H1 (cell line): Measurements from ENCODE around the gene NUMB. TPM values are rescaled to one million over a fixed set of nuclear protein-coding genes. Genes with fewer than 3 reads are reported as not detected.

Experiments used
- POU5F1 ChIP-seq: IDR thresholded peaks from 2 replicates; pipeline ENCODE4 v1.6.1; 2011; ENCODE audit warnings: low read depth, mild to moderate bottlenecking, low read length, moderate library complexity
- polyA plus RNA-seq, 7 experiments: library from polyadenylated mRNA; depleted of rRNA in 3 of 7; stranded (reverse) in 5 of 7; unstranded in 2 of 7; fragments of >200 nt in 5 of 7; fragments of 200-250 nt in 2 of 7; gene quantifications; 1 replicate in 5 of 7; 2 replicates in 1 of 7; 4 replicates in 1 of 7; pipeline versions ENCODE4 v1.2.1 to v1.2.3, GENCODE V29; 2011 to 2013; ENCODE audit warnings: missing spikeins in 2 of 7, mixed read lengths in 2 of 7
- total RNA-seq: library from RNA; stranded (reverse); fragmentation: NEBNext Ultra II Directional; extraction: Animal tissue kit (Norgen Biotek cat#: 25700); gene quantifications from 2 replicates; pipeline ENCODE4 v1.2.1, GENCODE V29; 2021

NUMB gene
- total and polyA plus RNA-seq, 2 of the 8 experiments (the other 6 are each of a cell fraction or from before 2014, with no cell fraction given) = 54.3 to 78.1 TPM

DNA sequence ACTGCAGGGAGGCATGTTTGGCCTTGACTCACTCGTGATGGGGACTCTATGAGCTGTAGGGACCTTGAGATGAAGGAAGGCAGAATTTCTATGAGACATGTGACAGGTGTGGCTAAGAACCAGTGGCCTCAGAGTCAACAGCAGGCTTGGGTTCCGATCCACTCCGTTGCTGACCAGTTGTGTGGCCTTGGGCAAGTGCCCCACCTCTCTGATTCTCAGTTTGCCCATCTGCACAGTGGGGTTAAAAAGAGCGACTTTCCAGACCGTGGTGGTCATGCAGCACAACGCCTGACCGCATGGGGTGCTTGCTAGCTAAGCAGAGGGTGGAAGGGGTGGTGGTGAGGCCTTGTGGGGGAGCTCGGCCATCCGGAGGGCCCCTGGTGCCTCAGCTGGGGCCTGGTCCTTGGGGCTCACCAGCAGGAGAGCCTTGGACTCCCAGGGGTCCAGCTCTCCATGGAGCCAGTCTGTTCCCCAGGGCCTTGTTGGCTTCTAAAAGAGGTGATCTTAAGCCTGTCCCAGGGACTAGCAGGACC lies 202.6 kb downstream of the NUMB start (continued):
- TF ChIP-seq POU5F1 = no peak
- TF ChIP-seq, all 59 proteins: peak for 0
